ENCODE data around the gene KSR2. TPM values are rescaled to one million over a fixed set of nuclear protein-coding genes. Genes with fewer than 3 reads are reported as not detected.

The KSR2 gene
- 0.48 to 0.53 TPM (median 0.50 TPM) in 5 replicates for total RNA-seq (2022; extraction: Qiagen RNA extraction)

DNA sequence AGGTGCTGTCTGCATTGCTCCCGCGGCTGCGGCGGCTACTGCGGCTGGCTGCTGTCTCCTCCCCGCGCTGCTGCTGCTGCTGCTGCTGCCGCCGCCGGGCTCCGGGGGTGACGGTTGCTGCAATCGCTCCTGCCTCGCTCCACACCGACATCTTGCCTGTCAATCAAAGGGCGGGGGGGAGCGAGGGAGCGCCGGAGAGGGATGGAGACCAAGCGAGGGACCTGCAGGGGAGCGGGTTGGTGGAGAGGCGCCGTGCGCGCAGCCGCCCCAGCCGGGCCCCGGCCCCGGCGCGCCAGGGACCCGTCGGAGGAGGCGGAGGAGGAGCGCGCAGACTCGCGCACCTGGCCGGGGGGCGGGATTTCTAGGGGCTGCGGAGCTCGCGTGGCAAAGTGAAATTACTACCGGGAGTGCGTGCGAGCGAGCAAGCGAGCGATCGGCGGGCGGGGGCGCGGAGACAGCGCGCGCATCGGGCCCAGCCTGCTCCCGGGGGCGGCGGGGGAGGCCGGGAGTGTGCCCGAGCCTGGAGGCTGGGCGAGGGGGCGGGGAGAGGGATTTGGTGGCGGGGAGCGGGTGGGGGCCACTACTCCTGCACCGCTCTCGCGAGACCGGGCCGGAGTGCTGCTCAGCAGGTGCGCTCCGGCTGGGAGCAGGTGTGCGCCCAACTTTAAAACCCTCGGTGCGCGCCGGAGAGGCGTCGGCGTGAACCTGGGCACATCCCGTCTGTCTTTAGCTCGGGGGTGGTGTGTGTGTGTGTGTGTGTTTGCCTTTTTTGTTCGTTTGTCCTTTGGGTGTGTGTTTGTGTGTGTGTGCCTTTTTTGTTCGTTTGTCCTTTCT, at the start of gene KSR2:
KSR2 (minus strand) TSS at position 165 of the 834 bp plus-strand sequence. CDS start 735 bp downstream, outside the sequence.

DNA sequence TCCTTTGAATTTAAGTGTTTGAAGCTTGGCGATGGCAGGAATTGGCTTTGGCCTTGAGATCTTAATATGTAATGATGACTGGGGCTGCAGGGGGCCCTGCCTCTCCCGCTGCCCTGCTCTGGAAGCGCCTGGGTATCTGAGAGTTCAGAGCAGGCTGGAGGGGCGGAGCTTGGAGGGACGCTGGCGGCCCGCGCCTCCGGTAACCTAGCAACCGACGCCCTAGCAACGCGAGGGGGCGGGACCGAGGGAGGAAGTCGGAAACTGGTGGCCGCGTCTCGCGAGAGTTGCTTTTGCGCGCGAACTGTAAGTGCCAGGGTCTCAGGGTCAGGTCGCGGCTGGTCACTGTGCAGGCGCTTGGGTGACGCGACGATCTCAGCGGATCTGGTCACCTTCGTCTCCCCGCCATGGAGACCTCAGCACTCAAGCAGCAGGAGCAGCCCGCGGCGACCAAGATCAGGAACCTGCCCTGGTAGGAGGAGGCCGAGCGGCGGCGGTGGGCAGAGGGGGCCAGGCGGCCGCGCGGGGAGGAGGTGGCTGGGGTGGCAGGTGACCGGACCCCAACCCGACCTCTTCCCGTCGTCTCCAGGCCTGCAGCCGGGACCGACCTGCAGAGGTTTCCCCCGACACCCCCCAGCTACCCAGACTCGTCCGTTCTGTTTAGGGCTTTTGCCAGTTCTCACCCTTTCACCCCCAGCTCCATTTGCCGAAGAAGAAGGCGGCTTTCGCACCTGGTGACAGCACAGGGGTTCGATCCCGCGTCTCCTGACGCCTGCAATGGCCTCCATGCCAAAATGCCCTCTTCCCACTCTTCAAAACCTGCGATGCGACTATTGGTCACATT, 47.9 kb upstream of the KSR2 start, which contains the start of gene RFC5:
RFC5 (plus strand) TSS at position 280 of the 841 bp plus-strand sequence; CDS start at position 405, 125 bp downstream.

Other genes with a start within 250 kb of the KSR2 start
- 39.1 to 46.2 TPM (median 40.8 TPM) in 5 replicates for gene RFC5, start 47.7 kb upstream of the KSR2 start, total RNA-seq (2022; extraction: Qiagen RNA extraction)
- 67.5 to 73.5 TPM (median 69.4 TPM) in 5 replicates for gene WSB2, start 92.2 kb upstream of the KSR2 start, total RNA-seq (2022; extraction: Qiagen RNA extraction)
- 17.6 to 20.4 TPM (median 19.4 TPM) in 5 replicates for gene VSIG10, start 135.0 kb upstream of the KSR2 start, total RNA-seq (2022; extraction: Qiagen RNA extraction)
- 228 to 291 TPM (median 284 TPM) in 5 replicates for gene PEBP1, start 167.1 kb upstream of the KSR2 start, total RNA-seq (2022; extraction: Qiagen RNA extraction)

Measured in A549 treated with CORT108297 at 1 μM for 4 hours (cell line).